ENCODE data around the gene CFAP61.

CFAP61 gene

GRCh38 chr20:20031790-20032189 lies 20.5 kb upstream of the CFAP61 start:
- no peak for DNase-seq (ENCODE audit: low read depth in 2 of 2)

GRCh38 chr20:20034486-20034885 lies 17.8 kb upstream of the CFAP61 start:
- DNase-seq (ENCODE audit: low read depth in 2 of 2): no peak

GRCh38 chr20:20036756-20037155 lies 15.6 kb upstream of the CFAP61 start:
- DNase-seq (ENCODE audit: low read depth in 2 of 2): no peak

GRCh38 chr20:20037960-20038359 lies 14.4 kb upstream of the CFAP61 start:
- DNase-seq (ENCODE audit: low read depth in 2 of 2): no peak

- no peak for DNase-seq (ENCODE audit: low read depth in 2 of 2)
Measured at GRCh38 chr20:20038586-20038985, 13.7 kb upstream of the CFAP61 start.

- DNase-seq (ENCODE audit: low read depth in 2 of 2): no peak
Measured at GRCh38 chr20:20039752-20040387, 12.5 kb upstream of the CFAP61 start.

- DNase-seq (ENCODE audit: low read depth in 2 of 2): no peak
Measured at GRCh38 chr20:20051767-20052073, 612 bp upstream of the CFAP61 start.

- DNase-seq (ENCODE audit: low read depth in 2 of 2): no peak
Measured at GRCh38 chr20:20060234-20060998, 8.1 kb downstream of the CFAP61 start.

GRCh38 chr20:20063941-20064702 lies 11.8 kb downstream of the CFAP61 start:
- DNase-seq (ENCODE audit: low read depth in 2 of 2): no peak

- DNase-seq (ENCODE audit: low read depth in 2 of 2): no peak
Measured at GRCh38 chr20:20065361-20065760, 13.0 kb downstream of the CFAP61 start.

- DNase-seq (ENCODE audit: low read depth in 2 of 2): no peak
Measured at GRCh38 chr20:20070871-20071726, 18.8 kb downstream of the CFAP61 start.

GRCh38 chr20:20073801-20074371 lies 21.6 kb downstream of the CFAP61 start:
- no peak for DNase-seq (ENCODE audit: low read depth in 2 of 2)

GRCh38 chr20:20075032-20075431 lies 22.7 kb downstream of the CFAP61 start:
- no peak for DNase-seq (ENCODE audit: low read depth in 2 of 2)

GRCh38 chr20:20076297-20077065 lies 24.1 kb downstream of the CFAP61 start:
- no peak for DNase-seq (ENCODE audit: low read depth in 2 of 2)

GRCh38 chr20:20078041-20078440 lies 25.7 kb downstream of the CFAP61 start:
- DNase-seq (ENCODE audit: low read depth in 2 of 2): no peak

GRCh38 chr20:20079102-20079784 lies 26.9 kb downstream of the CFAP61 start:
- no peak for DNase-seq (ENCODE audit: low read depth in 2 of 2)

- no peak for DNase-seq (ENCODE audit: low read depth in 2 of 2)
Measured at GRCh38 chr20:20083807-20084206, 31.5 kb downstream of the CFAP61 start.

GRCh38 chr20:20084296-20084752 lies 32.0 kb downstream of the CFAP61 start:
- no peak for DNase-seq (ENCODE audit: low read depth in 2 of 2)

- no peak for DNase-seq (ENCODE audit: low read depth in 2 of 2)
Measured at GRCh38 chr20:20085071-20085470, 32.7 kb downstream of the CFAP61 start.

GRCh38 chr20:20085812-20086211 lies 33.5 kb downstream of the CFAP61 start:
- DNase-seq (ENCODE audit: low read depth in 2 of 2): no peak
